Measurements from ENCODE around the gene ATP2C2. TPM values are rescaled to one million over a fixed set of nuclear protein-coding genes. Genes with fewer than 3 reads are reported as not detected.
"Not testable (repeated sequence)": the region's sequence is repeated elsewhere in the genome, so short reads cannot be mapped to it uniquely, and the experiment has no call there.

The ATP2C2 gene
- total RNA-seq, 3 donors from 2014 or later = not detected

- not testable (repeated sequence) for ATAC-seq; H3K4me1 Mint-ChIP-seq (ENCODE audit: low read depth); H3K9me3 Mint-ChIP-seq; H3K4me3 Mint-ChIP-seq; DNase-seq; H3K36me3 Mint-ChIP-seq (ENCODE audit: insufficient read depth)
- peaks cover 12% of the 10 kb centered on the region for H3K27me3 Mint-ChIP-seq (ENCODE audit: low read depth)
Measured at GRCh38 chr16:84420556-84420955, 52.2 kb downstream of the ATP2C2 start.

- no peaks in the 10 kb centered on the region for H3K9me3 Mint-ChIP-seq
- H3K4me3 Mint-ChIP-seq = no peak overlapping the region
- H3K4me1 Mint-ChIP-seq (ENCODE audit: low read depth) = no peaks in the 10 kb centered on the region
- no peaks in the 10 kb centered on the region for H3K36me3 Mint-ChIP-seq (ENCODE audit: insufficient read depth)
- DNase-seq (no peak), ATAC-seq (no peak)
- peaks cover 16% of the 10 kb centered on the region for H3K27me3 Mint-ChIP-seq (ENCODE audit: low read depth)
Measured at GRCh38 chr16:84421081-84421937, 53.0 kb downstream of the ATP2C2 start.

- H3K27me3 Mint-ChIP-seq (ENCODE audit: low read depth) = peaks cover 21% of the 10 kb centered on the region
- ATAC-seq (no peak), DNase-seq (no peak)
- no peaks in the 10 kb centered on the region for H3K9me3 Mint-ChIP-seq
- no peaks in the 10 kb centered on the region for H3K36me3 Mint-ChIP-seq (ENCODE audit: insufficient read depth)
- H3K4me1 Mint-ChIP-seq (ENCODE audit: low read depth) = no peaks in the 10 kb centered on the region
- no peak overlapping the region for H3K4me3 Mint-ChIP-seq
Measured at GRCh38 chr16:84421938-84422220, 53.5 kb downstream of the ATP2C2 start.

DNA sequence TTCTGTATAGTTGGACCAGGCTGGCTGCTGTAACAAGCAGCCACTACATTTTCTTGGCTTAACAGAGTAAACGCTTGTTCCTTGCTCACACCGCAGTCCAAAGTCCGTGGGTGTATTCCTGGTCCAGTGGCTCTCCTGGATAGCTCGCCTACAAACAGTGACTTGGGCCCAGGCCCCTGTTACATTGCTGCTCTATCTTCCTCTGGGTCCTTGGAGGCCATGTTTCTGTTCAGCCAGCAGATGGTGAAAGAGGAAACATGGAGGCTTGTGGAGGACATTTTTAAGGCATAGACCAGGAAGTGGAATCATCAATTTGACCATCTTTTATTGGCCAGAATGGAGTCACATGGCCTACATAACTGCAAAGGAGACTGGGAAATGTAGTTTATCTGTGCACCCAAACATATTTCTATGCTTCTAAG lies 55.1 kb downstream of the ATP2C2 start:
- Mint-ChIP-seq H3K27me3 (ENCODE audit: low read depth) (peaks cover 26% of the 10 kb centered on the region), H3K36me3 (ENCODE audit: insufficient read depth) (no peaks in the 10 kb centered on the region), H3K9me3 (no peaks in the 10 kb centered on the region), H3K4me1 (ENCODE audit: low read depth) (no peaks in the 10 kb centered on the region), H3K4me3 (no peak overlapping the region)
- ATAC-seq (peak; percentile 62 to 66), DNase-seq (no peak)

DNA sequence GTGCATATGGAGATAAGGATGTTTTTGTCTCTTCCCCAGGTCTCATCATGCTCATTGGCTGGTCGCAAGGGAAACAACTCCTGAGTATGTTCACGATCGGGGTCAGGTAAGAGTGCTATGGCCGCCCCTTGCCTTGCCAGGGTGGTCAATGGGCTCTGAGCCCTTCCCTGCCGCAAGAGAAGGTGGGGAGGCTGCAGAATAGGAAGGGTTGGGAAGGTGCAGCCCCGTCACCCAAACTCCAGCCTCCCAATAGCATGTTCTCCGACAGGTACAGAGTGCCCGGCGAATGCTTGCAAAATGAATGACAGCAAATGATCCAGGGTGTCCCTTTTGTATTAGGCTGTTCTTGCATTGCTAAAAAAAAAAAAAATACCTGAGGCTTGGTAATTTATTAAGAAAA lies 57.4 kb downstream of the ATP2C2 start:
- H3K27me3 Mint-ChIP-seq (ENCODE audit: low read depth) = peaks cover 28% of the 10 kb centered on the region
- ATAC-seq = no peak

DNA sequence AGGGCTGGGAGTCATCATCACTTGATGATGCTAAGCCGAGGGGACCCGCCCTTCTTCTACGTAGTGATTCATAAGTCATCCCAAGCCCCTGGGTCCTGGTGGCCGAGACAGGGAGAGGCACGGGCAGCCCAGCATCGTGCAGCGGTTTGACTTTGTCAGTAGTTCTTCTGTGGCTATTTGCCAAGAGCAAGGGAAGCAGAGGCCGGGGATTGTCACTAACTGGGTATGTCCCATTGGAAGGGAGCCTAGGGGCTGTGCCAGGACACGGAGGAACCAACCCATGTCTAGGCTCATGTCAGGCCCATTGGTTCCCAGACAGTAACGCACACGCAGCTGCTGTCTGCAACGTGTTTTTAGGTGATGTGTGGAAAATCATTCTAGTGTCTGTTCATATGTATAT lies 58.5 kb downstream of the ATP2C2 start:
- peaks cover 32% of the 10 kb centered on the region for H3K27me3 Mint-ChIP-seq (ENCODE audit: low read depth)
- H3K4me3 Mint-ChIP-seq = no peak overlapping the region

More for the DNA sequence above, 57.4 kb downstream of the ATP2C2 start:
- Mint-ChIP-seq H3K36me3 (ENCODE audit: insufficient read depth) (no peaks in the 10 kb centered on the region), H3K9me3 (no peaks in the 10 kb centered on the region), H3K4me1 (ENCODE audit: low read depth) (no peaks in the 10 kb centered on the region), H3K4me3 (no peak overlapping the region)
- DNase-seq = no peak

GRCh38 chr16:84427553-84427952 lies 59.2 kb downstream of the ATP2C2 start:
- ATAC-seq = no peak
- no peak overlapping the region for H3K4me3 Mint-ChIP-seq

More for the DNA sequence above, 58.5 kb downstream of the ATP2C2 start:
- ATAC-seq = no peak
- no peak for DNase-seq
- H3K4me1 Mint-ChIP-seq (ENCODE audit: low read depth) = no peaks in the 10 kb centered on the region
- no peaks in the 10 kb centered on the region for H3K36me3 Mint-ChIP-seq (ENCODE audit: insufficient read depth)
- no peaks in the 10 kb centered on the region for H3K9me3 Mint-ChIP-seq

DNA sequence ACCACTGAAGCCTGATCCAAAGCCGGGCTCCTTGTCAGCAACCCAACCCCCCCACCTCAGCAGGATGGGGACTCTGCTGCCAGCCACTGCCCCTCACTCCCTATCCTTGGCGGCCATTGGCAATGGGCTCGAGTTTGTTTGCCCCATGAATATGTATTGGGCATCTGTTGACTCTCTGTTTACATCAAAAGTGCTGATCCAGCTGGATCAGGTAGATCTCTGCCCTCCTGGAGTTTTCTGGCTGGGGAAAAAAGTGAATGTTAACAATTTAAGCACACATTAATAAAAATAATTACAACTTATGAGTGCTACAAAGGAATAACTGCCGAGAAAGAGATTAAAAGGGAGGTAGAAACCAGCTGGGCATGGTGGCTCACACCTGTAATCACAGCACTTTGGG lies 62.5 kb downstream of the ATP2C2 start:
- no peaks in the 10 kb centered on the region for H3K36me3 Mint-ChIP-seq (ENCODE audit: insufficient read depth)
- ATAC-seq = no peak
- no peaks in the 10 kb centered on the region for H3K4me1 Mint-ChIP-seq (ENCODE audit: low read depth)

More at GRCh38 chr16:84427553-84427952, 59.2 kb downstream of the ATP2C2 start:
- no peaks in the 10 kb centered on the region for H3K9me3 Mint-ChIP-seq
- no peaks in the 10 kb centered on the region for H3K4me1 Mint-ChIP-seq (ENCODE audit: low read depth)
- no peaks in the 10 kb centered on the region for H3K36me3 Mint-ChIP-seq (ENCODE audit: insufficient read depth)
- H3K27me3 Mint-ChIP-seq (ENCODE audit: low read depth) = peaks cover 32% of the 10 kb centered on the region
- no peak for DNase-seq

GRCh38 chr16:84434800-84435199 lies 66.5 kb downstream of the ATP2C2 start:
- ATAC-seq = no peak
- H3K9me3 Mint-ChIP-seq = no peaks in the 10 kb centered on the region
- H3K4me3 Mint-ChIP-seq = no peak overlapping the region
- H3K27me3 Mint-ChIP-seq (ENCODE audit: low read depth) = peaks cover 9% of the 10 kb centered on the region
- no peaks in the 10 kb centered on the region for H3K36me3 Mint-ChIP-seq (ENCODE audit: insufficient read depth)
- DNase-seq = no peak
- H3K4me1 Mint-ChIP-seq (ENCODE audit: low read depth) = no peaks in the 10 kb centered on the region

More for the DNA sequence above, 62.5 kb downstream of the ATP2C2 start:
- Mint-ChIP-seq H3K27me3 (ENCODE audit: low read depth) (peaks cover 31% of the 10 kb centered on the region), H3K9me3 (no peaks in the 10 kb centered on the region), H3K4me3 (no peak overlapping the region)
- DNase-seq = no peak

- no peak for DNase-seq
Measured at GRCh38 chr16:84436196-84436595, 67.9 kb downstream of the ATP2C2 start.

GRCh38 chr16:84438971-84439696 lies 70.8 kb downstream of the ATP2C2 start:
- DNase-seq = no peak
- no peaks in the 10 kb centered on the region for H3K36me3 Mint-ChIP-seq (ENCODE audit: insufficient read depth)
- ATAC-seq = no peak
- no peaks in the 10 kb centered on the region for H3K9me3 Mint-ChIP-seq
- no peaks in the 10 kb centered on the region for H3K4me1 Mint-ChIP-seq (ENCODE audit: low read depth)
- peaks cover 20% of the 10 kb centered on the region for H3K27me3 Mint-ChIP-seq (ENCODE audit: low read depth)
- no peak overlapping the region for H3K4me3 Mint-ChIP-seq

More at GRCh38 chr16:84436196-84436595, 67.9 kb downstream of the ATP2C2 start:
- Mint-ChIP-seq H3K27me3 (ENCODE audit: low read depth) (peaks cover 5% of the 10 kb centered on the region), H3K4me3 (no peak overlapping the region), H3K4me1 (ENCODE audit: low read depth) (no peaks in the 10 kb centered on the region), H3K36me3 (ENCODE audit: insufficient read depth) (no peaks in the 10 kb centered on the region), H3K9me3 (no peaks in the 10 kb centered on the region)
- no peak for ATAC-seq

GRCh38 chr16:84442416-84443145 lies 74.2 kb downstream of the ATP2C2 start:
- no peak overlapping the region for H3K4me3 Mint-ChIP-seq
- peaks cover 24% of the 10 kb centered on the region for H3K27me3 Mint-ChIP-seq (ENCODE audit: low read depth)
- H3K4me1 Mint-ChIP-seq (ENCODE audit: low read depth) = no peaks in the 10 kb centered on the region
- no peak for ATAC-seq
- no peak for DNase-seq
- H3K9me3 Mint-ChIP-seq = no peaks in the 10 kb centered on the region
- no peaks in the 10 kb centered on the region for H3K36me3 Mint-ChIP-seq (ENCODE audit: insufficient read depth)

GRCh38 chr16:84443166-84443802 lies 74.9 kb downstream of the ATP2C2 start:
- no peak overlapping the region for H3K4me3 Mint-ChIP-seq
- no peaks in the 10 kb centered on the region for H3K9me3 Mint-ChIP-seq
- no peaks in the 10 kb centered on the region for H3K4me1 Mint-ChIP-seq (ENCODE audit: low read depth)
- ATAC-seq = no peak
- no peak for DNase-seq
- peaks cover 24% of the 10 kb centered on the region for H3K27me3 Mint-ChIP-seq (ENCODE audit: low read depth)
- H3K36me3 Mint-ChIP-seq (ENCODE audit: insufficient read depth) = no peaks in the 10 kb centered on the region

DNA sequence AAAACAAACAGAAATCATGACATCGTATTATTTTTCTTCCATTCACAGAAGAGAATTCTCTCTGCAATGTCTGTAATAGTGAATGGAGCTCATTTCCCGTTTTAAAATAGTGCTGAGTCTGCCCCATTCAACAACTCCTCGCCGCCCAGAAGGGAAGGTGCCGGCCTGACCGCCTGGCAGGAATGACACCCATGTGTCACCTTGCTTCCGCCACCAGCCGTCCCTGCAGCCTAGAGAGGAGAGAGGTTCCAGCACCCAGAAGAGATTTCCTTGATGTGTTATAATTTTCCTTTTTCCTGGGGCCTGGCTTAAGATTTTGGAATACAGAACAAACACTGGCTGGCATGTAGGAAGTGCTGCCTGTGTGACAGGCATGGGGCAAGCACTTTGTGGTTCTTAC lies 76.1 kb downstream of the ATP2C2 start:
- Mint-ChIP-seq H3K4me3 (no peak overlapping the region), H3K36me3 (ENCODE audit: insufficient read depth) (no peaks in the 10 kb centered on the region), H3K27me3 (ENCODE audit: low read depth) (peaks cover 26% of the 10 kb centered on the region), H3K9me3 (no peaks in the 10 kb centered on the region), H3K4me1 (ENCODE audit: low read depth) (no peaks in the 10 kb centered on the region)
- ATAC-seq (no peak), DNase-seq (no peak)
